Effector CD4-positive, alpha-beta T cell (primary cell): ENCODE measurements around the gene KCNIP3.
A peak's percentile ranks its signal among the peaks of the same experiment; 100 is the strongest.

ENCODE experiments used
- DNase-seq: peaks from one replicate; pipeline ENCODE4 v3.0.0-alpha.2; 2020

KCNIP3 gene

GRCh38 chr2:95329891-95330793 is 33.0 kb downstream of the KCNIP3 start:
- no peak for DNase-seq

GRCh38 chr2:95330794-95331338 is 33.7 kb downstream of the KCNIP3 start:
- no peak for DNase-seq

DNA sequence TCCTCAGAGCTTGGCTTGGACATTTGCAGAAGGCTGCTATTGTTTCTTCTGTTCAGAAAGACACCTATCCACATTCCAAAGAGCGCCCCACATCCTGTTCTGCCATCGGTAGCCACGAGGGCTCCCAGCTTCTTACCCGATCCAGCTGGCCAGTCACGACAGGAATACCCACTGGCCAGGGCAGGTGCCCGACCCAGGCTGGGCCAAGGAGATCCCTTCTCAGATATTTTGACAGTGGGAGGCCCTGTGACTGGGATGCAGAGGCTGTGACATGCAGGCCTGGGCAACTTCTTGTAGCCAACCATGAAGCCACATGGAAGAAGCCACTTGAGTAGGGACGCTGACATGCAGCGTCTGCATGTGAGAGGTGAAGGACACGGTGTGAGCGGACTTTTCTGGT is 34.5 kb downstream of the KCNIP3 start:
- DNase-seq = no peak

- no peak for DNase-seq
These were observed 34.9 kb downstream of the KCNIP3 start for GRCh38 chr2:95332036-95332435.

DNA sequence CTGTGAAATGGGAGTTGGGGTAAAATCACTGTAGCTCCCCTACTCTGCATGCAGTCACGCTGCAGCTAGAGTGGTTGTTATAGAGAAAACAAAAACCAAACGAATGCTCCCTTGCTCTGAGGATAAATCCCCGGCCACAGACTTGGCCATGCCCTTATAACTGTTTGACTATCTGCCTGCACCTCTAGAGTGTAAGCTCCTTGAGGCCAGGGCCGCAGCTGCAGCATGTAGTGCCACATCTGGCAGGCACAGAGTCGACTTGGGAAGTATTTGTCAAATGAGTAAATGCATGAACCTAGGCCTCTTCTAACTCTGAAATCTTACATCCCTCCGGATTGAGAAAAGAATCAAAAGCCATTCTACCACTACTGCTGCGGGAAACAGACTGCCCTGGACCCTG is 35.9 kb downstream of the KCNIP3 start:
- no peak for DNase-seq

- DNase-seq = no peak
These were observed 36.8 kb downstream of the KCNIP3 start for GRCh38 chr2:95333888-95334338.

DNA sequence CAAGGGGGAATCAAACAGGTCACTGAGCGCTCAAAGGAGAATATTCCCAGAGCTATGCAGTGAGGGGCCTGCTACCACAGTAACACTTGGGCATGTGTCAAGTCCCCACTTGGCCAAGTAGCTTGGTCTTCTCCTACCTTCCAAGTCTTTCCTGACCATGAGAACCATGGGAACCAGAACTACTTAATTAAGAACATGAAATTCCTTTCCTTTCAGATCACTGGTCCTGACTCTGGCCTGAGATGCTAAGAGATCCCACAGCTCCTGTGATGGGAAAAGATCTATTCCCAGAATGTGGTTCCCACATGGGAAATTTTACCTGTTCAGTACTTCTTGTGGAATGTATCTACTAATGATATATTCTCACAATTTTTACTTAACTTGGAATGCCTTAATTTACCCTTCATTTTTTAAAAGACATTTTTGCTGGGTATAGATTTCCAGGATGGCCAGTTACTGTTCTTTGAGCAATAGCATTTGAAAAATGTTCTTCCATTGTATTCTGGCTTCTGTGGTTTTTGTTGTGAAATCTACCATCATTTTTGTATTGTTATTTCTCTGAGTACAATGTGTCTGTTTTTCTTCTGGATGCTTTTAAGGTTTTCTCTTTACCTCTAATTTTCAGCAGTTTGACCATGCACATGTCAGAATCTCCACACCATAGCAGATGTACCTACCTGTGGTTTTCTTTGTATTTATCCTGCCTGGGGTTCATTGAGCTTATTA is 37.9 kb downstream of the KCNIP3 start:
- no peak for DNase-seq

GRCh38 chr2:95336406-95336805 is 39.3 kb downstream of the KCNIP3 start:
- DNase-seq = no peak

GRCh38 chr2:95337829-95338228 is 40.7 kb downstream of the KCNIP3 start:
- DNase-seq = no peak

DNA sequence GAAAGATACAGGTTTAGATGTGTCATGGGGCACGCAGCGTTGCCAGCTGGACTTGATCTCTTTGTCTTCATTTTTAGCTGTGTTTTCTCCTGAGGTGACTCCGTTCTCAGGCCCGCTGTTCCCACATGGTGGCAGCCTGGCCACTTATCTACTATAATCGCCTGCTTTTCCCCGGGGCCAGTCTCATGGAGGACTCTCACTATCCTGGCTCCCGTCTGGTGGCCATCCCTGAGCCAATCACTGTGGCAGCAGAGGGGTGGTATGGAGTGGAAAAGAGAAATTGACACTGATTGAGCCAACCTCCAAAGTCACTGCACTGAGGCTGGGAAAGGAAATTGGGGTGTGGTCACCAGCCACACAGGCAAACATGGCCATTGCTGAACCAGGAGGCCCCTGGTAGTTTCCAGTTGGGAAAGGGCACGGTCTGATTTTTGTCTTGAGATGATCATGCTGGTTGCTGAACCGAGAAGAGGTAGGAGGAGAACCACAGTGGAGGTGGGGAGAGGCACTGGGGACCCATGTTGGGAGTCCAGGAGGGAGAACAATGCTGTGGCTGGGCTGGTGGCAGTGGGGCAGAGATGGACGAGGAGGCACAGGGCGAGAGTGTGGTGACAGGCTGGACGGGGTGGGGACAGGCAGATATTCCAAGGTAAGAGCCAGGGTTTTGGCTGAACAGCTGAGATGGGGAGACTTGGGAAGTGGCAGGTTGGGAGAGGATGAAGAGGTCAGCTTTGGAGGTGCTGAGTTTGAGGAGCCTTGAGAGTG is 45.6 kb downstream of the KCNIP3 start:
- no peak for DNase-seq

GRCh38 chr2:95343429-95344214 is 46.5 kb downstream of the KCNIP3 start:
- DNase-seq = no peak

DNA sequence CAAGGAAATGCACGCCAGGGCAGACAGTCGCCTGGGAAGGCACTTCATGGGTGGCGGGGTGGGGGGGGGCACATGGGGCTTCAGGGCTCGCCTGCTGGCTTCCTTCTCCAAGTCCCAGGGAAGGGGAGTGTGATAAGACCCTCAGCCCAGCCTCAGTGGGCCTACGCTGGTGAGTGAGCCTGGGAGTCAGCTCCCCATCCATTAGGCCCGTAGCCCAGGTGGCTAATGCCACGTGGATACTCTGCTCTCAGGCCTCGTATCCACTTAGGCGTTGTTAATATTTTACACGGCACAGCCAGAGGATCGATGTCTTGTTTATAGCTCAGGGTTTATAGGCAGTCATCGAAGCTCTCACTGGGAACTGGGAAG is 47.1 kb downstream of the KCNIP3 start:
- no peak for DNase-seq

- no peak for DNase-seq
These were observed 47.5 kb downstream of the KCNIP3 start for GRCh38 chr2:95344656-95345055.

GRCh38 chr2:95345081-95345562 is 48.0 kb downstream of the KCNIP3 start:
- no peak for DNase-seq

DNA sequence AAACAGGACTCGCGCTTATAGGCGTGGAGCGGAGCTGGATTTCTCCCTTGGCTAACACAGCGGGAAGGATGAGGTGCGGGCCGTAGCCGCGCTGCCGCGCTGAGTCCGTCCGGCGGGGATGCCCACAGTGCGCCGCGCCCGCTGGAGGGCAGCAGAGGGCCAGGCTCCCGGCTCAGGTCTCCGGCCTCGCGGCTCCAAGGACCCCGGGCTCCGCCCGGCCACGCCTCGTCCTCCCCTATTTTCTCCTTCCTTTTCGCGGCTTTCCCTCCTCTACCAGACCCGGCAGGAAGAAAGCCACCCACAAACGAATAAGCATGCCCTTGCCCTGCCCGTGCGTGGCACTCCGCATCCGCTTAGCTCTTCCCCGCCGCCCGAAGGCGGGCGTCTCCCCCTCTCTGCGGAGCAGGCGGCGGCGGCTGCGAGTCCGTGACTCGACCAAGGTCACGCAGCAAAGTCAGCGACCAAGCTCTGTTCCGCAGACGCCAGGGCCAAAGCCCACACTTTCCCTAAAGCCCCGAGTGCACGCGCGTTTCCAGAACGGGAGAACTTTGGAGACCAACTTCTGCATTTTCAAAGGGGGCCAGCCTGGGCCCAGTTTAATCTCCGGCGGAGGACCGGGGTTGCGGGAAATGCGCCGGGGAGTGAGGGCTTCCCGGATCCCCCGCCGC is 48.5 kb downstream of the KCNIP3 start:
- peak; percentile 15 for DNase-seq

- no peak for DNase-seq
These were observed 49.1 kb downstream of the KCNIP3 start for GRCh38 chr2:95346231-95346737.

DNA sequence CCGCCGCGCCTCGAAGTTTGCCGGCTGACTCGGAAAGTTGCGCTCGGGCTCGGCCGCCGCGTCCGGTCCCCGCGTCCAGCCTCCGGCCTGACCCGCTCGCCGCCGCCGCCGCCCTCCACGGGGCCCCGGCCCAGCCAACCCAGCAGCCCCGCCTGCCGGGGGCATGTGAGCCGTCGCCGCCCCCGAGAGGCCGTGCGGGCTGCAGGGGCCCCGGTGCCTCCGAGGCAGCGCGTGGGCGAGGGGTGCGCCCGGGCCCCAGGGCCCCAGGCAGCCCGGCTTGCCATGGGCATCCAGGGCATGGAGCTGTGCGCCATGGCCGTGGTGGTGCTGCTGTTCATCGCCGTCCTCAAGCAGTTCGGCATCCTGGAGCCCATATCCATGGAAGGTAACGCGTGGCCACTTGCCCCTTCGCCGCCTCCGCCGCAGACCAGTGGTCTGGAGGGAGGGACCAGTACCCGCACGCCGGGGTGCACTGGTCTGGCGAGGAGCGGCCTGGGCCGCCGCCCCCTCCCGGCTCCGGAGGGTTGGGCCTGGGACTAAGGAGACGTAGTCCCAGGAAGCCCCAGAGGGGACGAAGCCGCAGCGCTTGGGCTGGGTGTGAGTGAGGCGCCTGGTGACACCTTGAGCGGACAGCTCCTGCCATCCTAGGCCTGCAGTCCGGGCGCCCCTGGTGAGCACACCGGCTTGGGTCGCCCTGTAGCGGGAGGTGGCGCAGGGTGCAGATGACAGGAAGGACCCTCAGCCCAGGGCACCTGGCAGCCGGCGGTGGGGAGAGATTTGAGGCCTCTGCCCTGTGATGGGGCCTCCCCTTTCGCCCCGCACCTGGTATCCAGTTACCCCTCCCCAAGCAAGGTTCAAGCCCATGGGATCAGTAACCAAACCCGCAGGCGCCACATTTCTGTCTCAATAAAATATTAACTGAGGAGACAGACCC is 49.9 kb downstream of the KCNIP3 start:
- DNase-seq = no peak

DNA sequence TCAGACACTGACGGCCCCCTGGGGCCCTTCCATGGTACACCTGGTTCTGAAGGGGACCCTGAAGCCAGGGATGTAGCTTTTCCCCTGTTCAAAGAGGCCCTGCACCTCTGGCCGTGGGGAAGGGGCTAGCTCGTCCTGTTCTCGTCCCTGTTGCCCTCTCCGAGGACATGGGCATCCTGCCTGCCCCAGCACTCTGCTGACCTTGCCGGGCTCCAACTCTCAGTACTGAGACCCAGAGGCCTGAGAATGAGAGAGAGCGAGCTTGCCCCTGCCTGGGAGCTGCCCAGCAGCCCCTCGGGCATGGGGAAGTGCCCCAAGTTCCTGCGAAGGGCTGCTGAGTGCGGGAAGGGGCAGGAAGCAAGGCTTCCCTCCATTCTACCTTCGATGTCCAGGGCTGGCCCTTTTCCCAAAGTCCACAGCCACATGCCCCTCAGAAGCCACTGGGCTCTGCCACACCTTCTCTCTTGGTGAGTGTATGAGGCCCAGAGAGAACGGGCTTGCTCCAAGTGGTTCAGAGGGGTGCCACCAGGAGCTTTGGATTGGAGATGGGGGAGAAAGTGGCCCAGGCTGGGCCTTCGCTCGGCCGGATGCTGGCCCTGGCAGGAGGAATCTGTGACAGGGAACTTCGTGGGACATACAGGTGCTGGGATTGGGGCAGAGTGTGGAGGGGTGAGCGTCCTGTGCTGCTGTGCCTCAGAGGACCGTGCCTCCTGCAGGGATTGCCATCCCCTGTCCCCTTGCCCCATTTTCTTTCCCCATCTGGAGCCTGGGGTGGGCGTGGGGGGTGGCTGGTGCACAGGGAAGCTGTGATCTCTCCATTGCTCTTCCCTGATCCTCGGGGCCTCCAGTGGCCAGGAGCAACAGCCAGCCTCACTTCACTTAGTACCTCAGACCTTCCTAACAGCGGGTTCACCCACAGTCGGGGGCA is 50.8 kb downstream of the KCNIP3 start:
- DNase-seq = no peak
